GM21423 (cell line): ENCODE measurements around the gene GYS2.
"Not testable (repeated sequence)": the region's sequence is repeated elsewhere in the genome, so short reads cannot be mapped to it uniquely, and the experiment has no call there.

Experiments used
- ATAC-seq: cut with Tn5 transposase; IDR thresholded peaks from one replicate; pipeline ENCODE4 v1.9.1; 2021; ENCODE audit warnings: mild to moderate bottlenecking, moderate library complexity; ENCODE audit not compliant: unreplicated experiment

Gene GYS2

DNA sequence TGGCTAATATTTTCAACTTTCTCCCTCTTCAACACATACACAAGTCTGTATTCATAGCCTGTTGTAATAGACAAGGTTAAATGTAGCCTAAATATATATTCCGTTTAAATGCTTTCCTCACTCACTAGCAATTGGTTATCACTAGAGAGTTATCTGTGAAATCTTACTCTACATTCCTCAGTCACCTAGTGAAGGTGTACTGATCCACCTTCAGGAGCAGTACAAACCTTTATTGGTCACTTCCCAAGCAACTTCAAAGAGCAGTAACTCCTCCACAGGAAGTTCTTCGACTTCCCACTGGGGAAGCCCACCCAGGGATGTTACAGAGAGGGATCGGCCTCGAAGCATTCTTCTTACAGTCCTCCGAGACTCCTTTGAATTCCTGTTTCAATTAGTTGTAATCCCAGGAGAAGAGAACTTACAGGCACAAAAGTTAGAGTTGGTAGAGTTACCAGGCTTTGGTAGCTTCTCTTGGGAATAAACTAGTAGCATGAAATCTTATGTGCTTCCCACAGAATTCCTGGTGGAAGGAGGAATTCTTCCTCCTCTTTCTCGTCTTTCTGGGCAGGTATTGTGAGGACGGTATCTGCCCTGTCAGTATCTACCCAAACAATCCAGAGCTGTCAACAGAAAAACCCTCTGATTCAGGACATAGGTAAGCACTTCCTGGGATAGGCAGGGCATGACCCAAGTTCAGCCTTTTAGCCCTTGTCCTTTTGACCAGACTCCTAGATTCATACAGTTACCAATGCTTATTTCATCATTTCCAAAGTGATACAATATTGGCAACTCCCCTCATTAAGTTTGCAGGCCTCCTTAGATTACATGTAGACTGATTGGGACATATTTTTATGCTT, at the start of gene GYS2:
Gene GYS2, minus strand, starts transcription at position 603 of the 857 bp plus-strand sequence. Its CDS starts 255 bp downstream, at position 348.
- no peak for ATAC-seq

DNA sequence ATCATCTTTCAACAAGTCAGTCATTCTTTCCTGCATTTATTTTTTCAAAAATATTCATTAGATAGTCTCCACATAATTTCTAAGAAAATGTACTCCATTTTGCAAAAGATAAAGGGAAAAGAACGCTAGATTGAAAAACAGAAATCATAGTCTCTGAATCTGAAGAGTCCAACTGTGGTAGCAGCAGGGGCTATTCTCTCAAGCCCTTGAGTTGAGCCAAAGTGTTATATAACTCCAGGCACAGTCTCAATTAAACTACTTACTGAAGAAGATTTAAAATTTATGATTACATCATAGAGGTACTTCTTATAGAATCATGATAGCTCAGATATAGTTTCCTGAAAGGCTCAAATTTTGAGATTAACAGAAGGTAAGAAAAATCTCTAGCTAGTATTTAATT, 47.2 kb upstream of the GYS2 start:
- no peak for ATAC-seq

DNA sequence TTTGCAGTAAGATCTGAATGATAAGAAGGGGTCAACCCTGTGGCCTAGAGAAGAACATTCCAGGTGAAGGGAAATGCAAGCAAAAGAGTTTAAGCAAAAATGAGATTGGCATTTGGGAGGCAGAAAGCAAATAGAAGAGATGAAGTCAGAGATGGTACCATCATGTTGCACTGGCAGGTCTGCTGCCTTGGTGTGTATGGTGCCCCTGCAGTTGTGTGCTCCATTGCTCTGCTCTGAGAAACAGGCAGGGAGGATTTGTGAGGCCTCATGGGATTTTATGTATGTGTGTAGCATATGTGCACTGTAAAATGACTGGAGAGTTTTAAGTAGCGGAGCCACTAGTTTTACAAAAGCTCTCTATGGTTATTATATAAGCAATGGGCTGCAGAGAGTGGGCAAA, 46.4 kb upstream of the GYS2 start:
- no peak for ATAC-seq

DNA sequence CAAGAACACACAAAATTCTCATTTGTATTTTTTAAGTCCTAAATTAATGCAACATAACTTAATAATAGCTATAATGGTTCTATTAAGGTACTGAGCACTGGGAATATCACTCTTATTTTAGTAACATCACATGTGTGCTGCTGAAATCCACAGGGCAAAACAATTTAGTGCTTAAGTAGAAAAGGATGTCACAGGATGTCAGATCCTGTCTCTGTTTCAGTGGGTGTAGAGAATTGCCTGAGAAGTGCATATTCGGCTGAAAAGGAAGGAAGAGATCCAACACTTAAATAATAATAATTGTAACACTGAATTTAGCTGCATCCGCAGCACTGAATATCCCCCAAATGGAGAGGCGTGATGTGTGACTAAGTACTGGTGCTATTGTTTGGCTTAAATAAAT, 44.4 kb upstream of the GYS2 start:
- ATAC-seq: no peak

- no peak for ATAC-seq
Measured at GRCh38 chr12:21648378-21648777, 43.7 kb upstream of the GYS2 start.

GRCh38 chr12:21647179-21647578, 42.5 kb upstream of the GYS2 start:
- ATAC-seq: no peak

- ATAC-seq: not testable (repeated sequence)
Measured at GRCh38 chr12:21645041-21645500, 40.4 kb upstream of the GYS2 start.

DNA sequence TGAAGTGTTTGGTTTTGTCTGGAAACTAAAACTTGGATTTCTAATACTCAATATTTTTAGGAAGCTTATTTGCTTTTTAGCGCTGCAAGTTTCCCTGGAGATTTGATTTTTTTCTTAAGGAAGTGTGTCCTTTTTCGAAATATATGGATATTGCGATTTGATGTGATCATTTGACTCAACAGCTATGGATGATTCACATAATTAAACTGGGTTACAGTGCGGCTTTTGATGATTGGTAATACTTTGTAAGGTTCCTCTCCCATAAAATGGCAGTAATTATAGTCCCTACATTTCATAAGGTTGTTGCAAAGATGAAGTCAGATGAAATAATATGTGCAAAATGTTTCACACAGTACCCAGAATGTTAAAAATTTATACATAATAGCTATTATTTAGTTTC, 39.9 kb upstream of the GYS2 start:
- no peak for ATAC-seq

GRCh38 chr12:21643758-21644157, 39.1 kb upstream of the GYS2 start:
- no peak for ATAC-seq

DNA sequence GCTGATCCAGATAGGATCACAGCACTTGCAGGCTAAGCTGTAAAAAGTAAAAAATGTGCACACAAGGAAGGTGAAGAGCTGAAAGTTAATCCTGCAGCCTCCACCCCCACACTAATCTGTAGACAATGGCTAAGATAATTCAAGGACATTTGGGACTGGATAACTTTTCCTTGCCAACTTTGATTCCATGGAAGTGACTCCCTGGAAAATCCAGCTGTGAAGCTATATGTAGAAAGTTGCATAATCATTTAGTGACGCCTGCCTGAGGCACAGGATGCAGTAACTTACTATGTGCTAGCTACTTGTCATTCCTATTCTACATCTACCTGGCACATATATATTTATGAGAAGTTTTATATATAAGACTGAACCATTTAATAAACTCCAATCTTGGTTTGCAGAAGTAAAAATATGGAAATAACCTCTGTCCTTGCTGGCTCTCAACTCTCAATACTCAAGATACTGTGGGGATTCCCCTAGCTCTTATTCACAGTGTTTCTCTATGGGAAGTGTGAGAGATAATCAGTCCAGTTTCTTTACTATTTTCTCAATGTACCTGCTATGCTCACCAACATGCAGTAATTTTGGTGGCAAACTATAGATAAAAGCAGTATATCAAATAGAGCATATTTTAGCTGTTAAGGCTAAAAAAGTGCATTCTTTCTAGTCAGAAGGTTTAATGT, 38.2 kb upstream of the GYS2 start:
- ATAC-seq: no peak

- no peak for ATAC-seq
Measured at GRCh38 chr12:21638054-21638891, 33.6 kb upstream of the GYS2 start.

GRCh38 chr12:21634245-21634644, 29.6 kb upstream of the GYS2 start:
- ATAC-seq: no peak

- no peak for ATAC-seq
Measured at GRCh38 chr12:21631367-21631766, 26.7 kb upstream of the GYS2 start.

DNA sequence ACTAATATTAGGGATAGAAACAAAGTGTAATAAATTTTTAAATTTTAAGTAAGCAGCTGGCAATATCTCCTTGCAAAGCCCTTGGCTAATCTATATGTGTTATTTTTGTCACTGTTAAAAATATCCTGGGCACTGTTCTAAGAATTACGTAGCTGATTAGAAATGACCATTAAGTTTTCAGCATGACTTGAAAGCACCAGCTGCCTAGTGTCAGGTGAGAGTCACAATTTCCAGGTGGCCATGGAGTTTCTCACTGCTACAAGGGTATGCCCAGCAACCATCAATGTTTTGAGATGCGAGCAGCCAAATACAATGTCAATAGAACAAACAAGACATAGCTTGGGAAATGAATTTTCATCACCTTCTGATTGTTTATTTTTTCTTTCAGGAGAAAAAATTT, 23.3 kb upstream of the GYS2 start:
- no peak for ATAC-seq

- ATAC-seq: no peak
Measured at GRCh38 chr12:21618566-21618965, 13.9 kb upstream of the GYS2 start.

- ATAC-seq: no peak
Measured at GRCh38 chr12:21617030-21617429, 12.4 kb upstream of the GYS2 start.

DNA sequence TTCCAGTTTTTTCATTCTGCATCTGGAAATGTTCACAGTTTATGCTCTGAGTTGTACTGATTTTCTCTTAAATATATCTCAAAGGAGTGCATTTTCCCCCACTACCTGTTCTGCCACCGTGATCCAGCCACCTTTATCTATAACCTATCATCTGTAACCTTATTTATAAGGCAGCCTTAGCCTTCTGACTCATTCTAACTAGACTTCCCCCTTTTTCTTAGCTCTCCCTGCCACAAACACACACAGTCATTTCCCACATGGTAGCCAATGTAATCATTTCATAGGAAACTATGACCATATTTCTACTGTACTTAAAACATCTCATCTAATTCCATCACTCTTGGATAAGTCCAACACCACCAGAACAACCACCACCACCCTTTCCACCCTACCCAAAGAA, 10.8 kb upstream of the GYS2 start:
- ATAC-seq: no peak

- no peak for ATAC-seq
Measured at GRCh38 chr12:21614506-21614905, 9.9 kb upstream of the GYS2 start.

GRCh38 chr12:21613931-21614330, 9.3 kb upstream of the GYS2 start:
- no peak for ATAC-seq

- ATAC-seq: no peak
Measured at GRCh38 chr12:21608196-21608595, 3.5 kb upstream of the GYS2 start.

- ATAC-seq: no peak
Measured at GRCh38 chr12:21607701-21608100, 3.1 kb upstream of the GYS2 start.
